K562 (cell line): ENCODE data around the gene LATS1. TPM values are rescaled to one million over a fixed set of nuclear protein-coding genes. Genes with fewer than 3 reads are reported as not detected.

ENCODE experiments used
- CGGBP1 ChIP-seq: fragments of 250-450 bp; sonication (Bioruptor Pico); IDR thresholded peaks from 2 replicates; pipeline ENCODE4 v1.9.0; 2021; ENCODE audit warnings: mild to moderate bottlenecking
- CHD1 ChIP-seq: fragments of 200-600 bp; sonication (generic); IDR thresholded peaks from one replicate; pipeline ENCODE4 v1.6.1; 2012; ENCODE audit warnings: mild to moderate bottlenecking, moderate library complexity, low read length, inconsistent platforms
- COPS2 ChIP-seq: fragments of 450-650 bp; conservative IDR thresholded peaks from 2 replicates; pipeline ENCODE4 v1.6.1; 2016; ENCODE audit warnings: mild to moderate bottlenecking, moderate library complexity
- FOXK1 ChIP-seq: sonication (generic); formaldehyde crosslinking; IDR thresholded peaks from 2 replicates; pipeline ENCODE4 v1.8.0; 2022; ENCODE audit warnings: missing genetic modification reagents, mild to moderate bottlenecking, borderline replicate concordance
- HDAC1 ChIP-seq, 2 experiments: fragments of 450-650 bp; IDR thresholded peaks; 2 replicates each; pipeline ENCODE4 v1.6.1; 2016 to 2017; ENCODE audit warnings: inconsistent platforms in 1 of 2, mild to moderate bottlenecking in 1 of 2, moderate library complexity in 1 of 2
- HMGN3 ChIP-seq: IDR thresholded peaks from 2 replicates; pipeline ENCODE4 v1.6.1; 2011; ENCODE audit warnings: borderline replicate concordance, low read depth, mild to moderate bottlenecking, mixed read lengths, low read length; ENCODE audit not compliant: insufficient read length; ENCODE audit errors: extremely low read depth
- IFI16 ChIP-seq: fragments of 250-450 bp; sonication (Bioruptor Pico); IDR thresholded peaks from 2 replicates; pipeline ENCODE4 v2.1.2; 2022; ENCODE audit warnings: mild to moderate bottlenecking, inconsistent platforms
- KDM5B ChIP-seq: fragments of 200-600 bp; sonication (generic); IDR thresholded peaks from 2 replicates; pipeline ENCODE4 v1.6.1; 2012; ENCODE audit warnings: low read depth, mild to moderate bottlenecking, moderate library complexity, low read length, control low read depth, inconsistent platforms; ENCODE audit not compliant: insufficient replicate concordance
- LARP7 ChIP-seq: fragments of 450-650 bp; IDR thresholded peaks from 2 replicates; pipeline ENCODE4 v1.6.1; 2016
- LEF1 ChIP-seq: fragments of 450-650 bp; IDR thresholded peaks from 2 replicates; pipeline ENCODE4 v1.6.1; 2016; ENCODE audit warnings: mild to moderate bottlenecking
- MAFK ChIP-seq: IDR thresholded peaks from 2 replicates; pipeline ENCODE4 v1.6.1; 2011; ENCODE audit warnings: low read length, improper control_type of control experiment
- MCM3 ChIP-seq: fragments of 450-650 bp; IDR thresholded peaks from 2 replicates; pipeline ENCODE4 v1.6.1; 2016
- MEF2D ChIP-seq: conservative IDR thresholded peaks from 2 replicates; pipeline ENCODE4 v1.6.1; 2016; ENCODE audit warnings: low read depth, missing genetic modification characterization, missing compliant biosample characterization
- MIER1 ChIP-seq: fragments of 450-650 bp; IDR thresholded peaks from 2 replicates; pipeline ENCODE4 v1.6.1; 2016; ENCODE audit warnings: antibody characterized with exemption, mild to moderate bottlenecking, low read depth
- NFIC ChIP-seq: fragments of 450-650 bp; IDR thresholded peaks from 2 replicates; pipeline ENCODE4 v1.6.1; 2017; ENCODE audit warnings: mild to moderate bottlenecking, inconsistent platforms
- PHF21A ChIP-seq: fragments of 450-650 bp; IDR thresholded peaks from 2 replicates; pipeline ENCODE4 v1.6.1; 2017; ENCODE audit warnings: low read depth, borderline replicate concordance
- PYGO2 ChIP-seq: fragments of 450-650 bp; IDR thresholded peaks from 2 replicates; pipeline ENCODE4 v1.6.1; 2016; ENCODE audit warnings: mild to moderate bottlenecking, missing genetic modification characterization, moderate library complexity, missing compliant biosample characterization
- RNF2 ChIP-seq: sonication (generic); IDR thresholded peaks from 2 replicates; pipeline ENCODE4 v1.6.1; 2016
- SAP30 ChIP-seq: fragments of 200-600 bp; sonication (generic); IDR thresholded peaks from 2 replicates; pipeline ENCODE4 v1.6.1; 2012; ENCODE audit warnings: borderline replicate concordance, low read depth, mild to moderate bottlenecking, moderate library complexity, low read length, control low read depth, inconsistent platforms; ENCODE audit not compliant: insufficient read depth, poor library complexity, severe bottlenecking
- SIN3B ChIP-seq: fragments of 450-650 bp; IDR thresholded peaks from 2 replicates; pipeline ENCODE4 v1.6.1; 2017; ENCODE audit warnings: low read depth, mild to moderate bottlenecking, moderate library complexity
- TAF15 ChIP-seq: fragments of 200-400 bp; formaldehyde crosslinking; IDR thresholded peaks from 2 replicates; pipeline ENCODE4 v1.6.1; 2017; ENCODE audit warnings: mild to moderate bottlenecking, low read depth, low read length, moderate library complexity
- TBL1XR1 ChIP-seq, 2 experiments: IDR thresholded peaks; 2 replicates each; pipeline ENCODE4 v1.6.1; 2012; ENCODE audit warnings: improper control_type of control experiment in 2 of 2, low read length in 2 of 2, mild to moderate bottlenecking in 1 of 2
- ZBTB17 ChIP-seq: fragments of 450-650 bp; formaldehyde crosslinking; IDR thresholded peaks from 2 replicates; pipeline ENCODE4 v1.4.0; 2020; ENCODE audit warnings: mild to moderate bottlenecking
- ZNF408 ChIP-seq: fragments of 250-450 bp; sonication (Bioruptor Pico); IDR thresholded peaks from 2 replicates; pipeline ENCODE4 v1.4.0; 2020; ENCODE audit warnings: low read depth, mild to moderate bottlenecking, moderate library complexity
- ZNF436 ChIP-seq: fragments of 250-450, 450-650 bp; sonication (Bioruptor Pico); formaldehyde crosslinking; IDR thresholded peaks from 2 replicates; pipeline ENCODE4 v1.7.0; 2020; ENCODE audit warnings: mild to moderate bottlenecking
- ZNF561 ChIP-seq: fragments of 450-650 bp; formaldehyde crosslinking; conservative IDR thresholded peaks from 2 replicates; pipeline ENCODE4 v1.4.0; 2020; ENCODE audit warnings: mild to moderate bottlenecking, moderate library complexity
- polyA plus RNA-seq, 8 experiments: library from polyadenylated mRNA; depleted of rRNA in 4 of 8; stranded (reverse) in 5 of 8; unstranded in 3 of 8; fragments of >200 nt; fragmentation: Nextera tagmentation in 2 of 8; fragmentation: Illumina TruSeq in 1 of 8; extraction: Ambion mirVana in 2 of 8; extraction: Trizol in 1 of 8; gene quantifications; 2 replicates each; pipeline versions ENCODE4 v1.2.1 to v1.2.3, GENCODE V29; 2011 to 2014; ENCODE audit warnings: inconsistent platforms in 1 of 8, missing spikeins in 1 of 8
- total RNA-seq, 7 experiments: library from RNA; depleted of rRNA in 6 of 7; stranded (reverse); fragments of >200 nt in 6 of 7; fragmentation: Illumina TruSeq in 2 of 7; extraction: Trizol in 2 of 7; gene quantifications; 2 replicates each; pipeline versions ENCODE4 v1.2.1 to v1.2.3, GENCODE V29; 2011 to 2021; ENCODE audit warnings: low replicate concordance in 1 of 7
- TF ChIP-seq, protein P1 (sequence below): sonication (generic); formaldehyde crosslinking; IDR thresholded peaks from 2 replicates; pipeline ENCODE4 v1.8.0; 2022; ENCODE audit warnings: mild to moderate bottlenecking, missing genetic modification reagents
- TF ChIP-seq, protein P2 (sequence below): IDR thresholded peaks from 3 replicates; pipeline ENCODE4 v1.6.1; 2011; ENCODE audit warnings: borderline replicate concordance, mild to moderate bottlenecking; ENCODE audit not compliant: insufficient read length, insufficient read depth

Gene LATS1
- total and polyA plus RNA-seq, 9 of the 15 experiments (the other 6 are each of a cell fraction or from before 2014, with no cell fraction given), result 5.0 to 36.3 (median 18.4) TPM

DNA sequence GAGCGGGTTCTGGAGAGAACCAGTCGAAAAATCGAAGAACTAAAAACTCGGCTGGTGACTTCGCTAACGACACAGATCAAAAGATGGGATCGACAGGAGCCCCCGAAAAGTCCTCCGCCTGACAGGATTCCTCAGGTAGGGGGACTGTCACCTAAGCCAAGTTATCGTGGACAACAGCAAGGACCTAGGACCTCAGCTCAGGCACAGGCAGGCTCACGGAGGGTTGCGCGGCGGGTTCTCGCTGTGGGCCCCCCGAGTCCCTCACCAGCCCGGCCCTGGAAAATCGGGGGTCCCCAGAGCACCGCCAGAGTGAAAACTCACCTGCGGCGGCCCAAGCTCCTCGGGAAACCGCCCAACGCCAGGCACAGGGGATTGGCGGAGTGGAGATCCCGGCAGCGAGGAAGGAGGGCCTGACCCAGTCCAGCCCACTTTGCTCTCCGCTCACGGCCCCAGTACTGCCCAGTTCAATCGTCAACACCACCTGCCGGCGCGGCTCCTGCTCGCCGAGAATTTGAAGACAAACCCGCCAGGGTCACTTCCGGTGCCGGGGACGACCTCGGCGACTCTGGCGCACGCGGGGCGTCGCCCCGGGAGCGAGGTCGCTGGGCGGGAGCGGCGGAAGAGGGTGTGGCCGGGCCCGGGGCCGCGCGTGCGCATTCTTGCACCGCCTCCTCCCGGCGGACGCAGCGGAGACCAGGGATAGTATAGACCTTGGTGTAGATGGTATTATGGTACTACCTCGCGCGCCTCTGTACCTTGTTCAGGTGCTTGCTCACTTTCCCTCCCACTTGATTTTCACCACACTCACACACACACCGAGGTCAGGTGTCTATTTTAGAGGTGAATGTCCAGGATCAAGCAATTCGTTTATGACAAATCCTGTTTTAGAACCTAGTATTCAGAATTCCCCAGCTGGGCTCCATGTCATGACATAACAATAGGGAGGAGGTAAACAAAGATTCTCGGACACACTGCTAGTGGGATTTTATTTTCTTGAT is 69.5 kb downstream of the LATS1 start, which contains the start of gene KATNA1 (continued):
- no peak for TF ChIP-seq PYGO2 (tag)
- no peak for TF ChIP-seq LEF1
- TF ChIP-seq IFI16 (CRISPR knock-in tag), result no peak
- TF ChIP-seq COPS2, result no peak
- no peak for TF ChIP-seq ZNF408 (CRISPR knock-in tag)
- no peak for TF ChIP-seq MAFK
- TF ChIP-seq ZBTB17 (CRISPR knock-in tag), result peak; percentile 67; the same call in 1 of the 2 replicates
- TF ChIP-seq MIER1, result 0 out of 2 replicates have a peak, but pooled peaks have one; percentile 30
- no peak for TF ChIP-seq SIN3B
- TF ChIP-seq, protein P1, sequence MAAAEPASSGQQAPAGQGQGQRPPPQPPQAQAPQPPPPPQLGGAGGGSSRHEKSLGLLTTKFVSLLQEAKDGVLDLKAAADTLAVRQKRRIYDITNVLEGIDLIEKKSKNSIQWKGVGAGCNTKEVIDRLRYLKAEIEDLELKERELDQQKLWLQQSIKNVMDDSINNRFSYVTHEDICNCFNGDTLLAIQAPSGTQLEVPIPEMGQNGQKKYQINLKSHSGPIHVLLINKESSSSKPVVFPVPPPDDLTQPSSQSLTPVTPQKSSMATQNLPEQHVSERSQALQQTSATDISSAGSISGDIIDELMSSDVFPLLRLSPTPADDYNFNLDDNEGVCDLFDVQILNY (CRISPR knock-in tag), result peak; percentile 68; the same call in 1 of the 2 replicates
- peak; percentile 8 to 85; a peak in 2 of 4 replicates for TF ChIP-seq HDAC1 (IDR thresholded peaks at IDR 0.05)
- no peak; the same call in 1 of the 2 replicates for TF ChIP-seq LARP7
- peak; percentile 96 for TF ChIP-seq FOXK1 (CRISPR knock-in tag)
- no peak for TF ChIP-seq MEF2D (tag)
- TF ChIP-seq TAF15, result no peak
- TF ChIP-seq PHF21A, result no peak; the same call in 1 of the 2 replicates
- no peak for TF ChIP-seq SAP30
- peak; percentile 99 for TF ChIP-seq HMGN3
- TF ChIP-seq KDM5B, result peak; percentile 98
- peak; percentile 21 to 66; a peak in 2 of 4 replicates for TF ChIP-seq TBL1XR1 (IDR thresholded peaks at IDR 0.05; ENCODE audit: low read length in 2 of 2)
- TF ChIP-seq MCM3, result no peak
- TF ChIP-seq ZNF561 (CRISPR knock-in tag), result no peak
- TF ChIP-seq ZNF436 (CRISPR knock-in tag), result no peak
- TF ChIP-seq CHD1, result no peak
- TF ChIP-seq RNF2, result peak; percentile 91
- no peak for TF ChIP-seq CGGBP1 (CRISPR knock-in tag)
- peak; percentile 58; the same call in 1 of the 2 replicates for TF ChIP-seq NFIC
- TF ChIP-seq, protein P2, sequence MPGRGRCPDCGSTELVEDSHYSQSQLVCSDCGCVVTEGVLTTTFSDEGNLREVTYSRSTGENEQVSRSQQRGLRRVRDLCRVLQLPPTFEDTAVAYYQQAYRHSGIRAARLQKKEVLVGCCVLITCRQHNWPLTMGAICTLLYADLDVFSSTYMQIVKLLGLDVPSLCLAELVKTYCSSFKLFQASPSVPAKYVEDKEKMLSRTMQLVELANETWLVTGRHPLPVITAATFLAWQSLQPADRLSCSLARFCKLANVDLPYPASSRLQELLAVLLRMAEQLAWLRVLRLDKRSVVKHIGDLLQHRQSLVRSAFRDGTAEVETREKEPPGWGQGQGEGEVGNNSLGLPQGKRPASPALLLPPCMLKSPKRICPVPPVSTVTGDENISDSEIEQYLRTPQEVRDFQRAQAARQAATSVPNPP, result no peak
